Measurements from ENCODE around the gene GAPVD1.

GAPVD1 gene

DNA sequence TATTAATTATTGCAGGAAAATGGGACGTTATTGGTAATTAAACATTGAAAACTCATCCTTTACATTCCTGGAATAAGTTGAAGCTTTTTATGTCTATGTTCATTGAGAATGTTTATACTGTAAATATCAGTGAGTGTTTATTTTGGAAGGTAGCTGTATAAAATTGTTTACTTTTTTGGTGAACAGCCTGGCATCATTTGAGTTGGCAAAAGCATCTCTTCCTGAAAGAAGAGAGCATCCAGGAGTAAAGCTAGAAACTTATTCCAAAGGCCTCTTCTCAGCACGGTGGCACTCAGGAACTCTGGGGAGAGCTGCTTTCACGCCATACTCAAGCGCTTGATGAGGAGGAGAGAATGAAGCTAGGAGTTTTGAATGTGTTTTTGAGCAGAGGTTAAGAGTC, 79.9 kb downstream of the GAPVD1 start:
- Histone ChIP-seq H3K4me3 (ENCODE audit: low read depth, low read length) (no peak overlapping the region), H3K27ac (ENCODE audit: low read depth, low read length) (no peak overlapping the region), H2BK5ac (ENCODE audit: low read depth, low read length, poor library complexity) (no peak overlapping the region), H4K91ac (ENCODE audit: low read depth, low read length) (no peak overlapping the region), H3K4me2 (ENCODE audit: low read length) (no peak overlapping the region), H3K14ac (ENCODE audit: low read length) (no peak overlapping the region), H2BK12ac (ENCODE audit: low read length) (no peak overlapping the region), H4K12ac (ENCODE audit: low read depth, low read length) (no peak overlapping the region), H3K9ac (ENCODE audit: low read length) (no peak overlapping the region), H2AK5ac (ENCODE audit: low read length) (no peak overlapping the region), H2AFZ (ENCODE audit: insufficient read depth, low read length, poor library complexity) (no peak overlapping the region), H3K36me3 (ENCODE audit: control insufficient read depth in 1 of 2, insufficient read depth in 2 of 2, low read length in 2 of 2) (peaks cover 15 to 25% of the 10 kb centered on the region in 2 experiments), H3K4me1 (ENCODE audit: control insufficient read depth in 1 of 2, insufficient read depth in 2 of 2, low read length in 2 of 2) (no peaks in the 10 kb centered on the region), H3K79me1 (ENCODE audit: low read length) (no peaks in the 10 kb centered on the region), H2BK120ac (ENCODE audit: insufficient read depth, low read length, poor library complexity) (no peak overlapping the region), H3K9me3 (ENCODE audit: insufficient read depth, low read depth, low read length) (no peaks in the 10 kb centered on the region), H3K79me2 (ENCODE audit: control insufficient read depth, insufficient read depth, low read length, poor library complexity) (no peaks in the 10 kb centered on the region), H3K4ac (ENCODE audit: low read depth, low read length) (no peak overlapping the region), H3K23ac (ENCODE audit: low read length) (no peak overlapping the region), H4K8ac (ENCODE audit: low read depth, low read length) (no peak overlapping the region), H3K18ac (ENCODE audit: low read length) (no peak overlapping the region), H3K27me3 (ENCODE audit: insufficient read depth, low read length) (no peaks in the 10 kb centered on the region)
- no CpG with 5 or more reads among the region's 4 CpGs for WGBS (ENCODE audit: extremely low coverage, insufficient coverage, insufficient read length)
- no peak for DNase-seq

- Histone ChIP-seq H3K4ac (ENCODE audit: low read depth, low read length) (no peak overlapping the region), H2AK5ac (ENCODE audit: low read length) (no peak overlapping the region), H4K91ac (ENCODE audit: low read depth, low read length) (no peak overlapping the region), H4K8ac (ENCODE audit: low read depth, low read length) (no peak overlapping the region), H2BK12ac (ENCODE audit: low read length) (no peak overlapping the region), H4K12ac (ENCODE audit: low read depth, low read length) (no peak overlapping the region), H3K36me3 (ENCODE audit: control insufficient read depth in 1 of 2, insufficient read depth in 2 of 2, low read length in 2 of 2) (peaks cover 18 to 24% of the 10 kb centered on the region in 2 experiments), H3K9ac (ENCODE audit: low read length) (no peak overlapping the region), H2AFZ (ENCODE audit: insufficient read depth, low read length, poor library complexity) (no peak overlapping the region), H3K4me2 (ENCODE audit: low read length) (no peak overlapping the region), H3K27me3 (ENCODE audit: insufficient read depth, low read length) (no peaks in the 10 kb centered on the region), H3K23ac (ENCODE audit: low read length) (no peak overlapping the region), H2BK120ac (ENCODE audit: insufficient read depth, low read length, poor library complexity) (no peak overlapping the region), H3K14ac (ENCODE audit: low read length) (no peak overlapping the region), H3K79me1 (ENCODE audit: low read length) (no peaks in the 10 kb centered on the region), H3K4me3 (ENCODE audit: low read depth, low read length) (no peak overlapping the region), H3K9me3 (ENCODE audit: insufficient read depth, low read depth, low read length) (no peaks in the 10 kb centered on the region), H3K27ac (ENCODE audit: low read depth, low read length) (no peak overlapping the region), H2BK5ac (ENCODE audit: low read depth, low read length, poor library complexity) (no peak overlapping the region), H3K79me2 (ENCODE audit: control insufficient read depth, insufficient read depth, low read length, poor library complexity) (no peaks in the 10 kb centered on the region), H3K18ac (ENCODE audit: low read length) (no peak overlapping the region), H3K4me1 (ENCODE audit: control insufficient read depth in 1 of 2, insufficient read depth in 2 of 2, low read length in 2 of 2) (no peaks in the 10 kb centered on the region)
- no peak for DNase-seq
- WGBS (ENCODE audit: extremely low coverage, insufficient coverage, insufficient read length), result no CpG with 5 or more reads among the region's 3 CpGs
These were observed 82.1 kb downstream of the GAPVD1 start for GRCh38 chr9:125343518-125344275.

DNA sequence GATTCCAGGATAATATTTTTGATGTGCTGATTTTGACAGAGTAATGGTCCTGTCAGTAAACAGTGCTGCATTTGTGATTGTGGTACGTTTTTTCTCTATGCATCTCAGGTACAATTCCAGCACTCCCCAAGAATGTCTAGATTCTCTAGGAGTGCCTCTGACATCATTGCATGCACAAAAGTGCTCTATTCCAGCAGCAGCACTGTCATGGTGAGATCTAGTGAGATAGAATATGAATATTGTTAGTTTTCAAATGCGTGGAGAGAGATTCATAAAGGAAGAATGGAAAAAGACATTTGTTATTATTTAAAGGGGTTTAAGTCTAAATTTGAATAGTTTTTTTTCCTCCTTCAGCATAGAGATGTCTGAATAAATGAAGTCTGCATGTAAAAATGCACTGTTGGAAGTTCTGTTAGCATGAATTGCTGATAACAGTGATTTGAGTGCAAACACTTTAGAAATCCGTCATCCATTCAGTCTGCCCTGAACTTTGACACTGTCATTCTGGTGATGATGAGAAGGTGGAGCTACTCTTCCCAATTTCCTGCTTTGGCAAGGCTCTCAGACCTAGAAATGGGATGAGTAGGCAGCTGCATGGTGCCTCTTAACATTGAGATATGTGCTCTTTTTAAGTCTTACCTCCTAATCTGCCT, 84.6 kb downstream of the GAPVD1 start:
- Histone ChIP-seq H3K27me3 (ENCODE audit: insufficient read depth, low read length) (no peaks in the 10 kb centered on the region), H3K9ac (ENCODE audit: low read length) (no peak overlapping the region), H2BK12ac (ENCODE audit: low read length) (no peak overlapping the region), H2BK120ac (ENCODE audit: insufficient read depth, low read length, poor library complexity) (no peak overlapping the region), H2AK5ac (ENCODE audit: low read length) (no peak overlapping the region), H3K18ac (ENCODE audit: low read length) (no peak overlapping the region), H3K9me3 (ENCODE audit: insufficient read depth, low read depth, low read length) (no peaks in the 10 kb centered on the region), H3K4ac (ENCODE audit: low read depth, low read length) (no peak overlapping the region), H3K4me2 (ENCODE audit: low read length) (no peak overlapping the region), H3K27ac (ENCODE audit: low read depth, low read length) (no peak overlapping the region), H3K4me3 (ENCODE audit: low read depth, low read length) (no peak overlapping the region), H4K8ac (ENCODE audit: low read depth, low read length) (no peak overlapping the region), H4K91ac (ENCODE audit: low read depth, low read length) (no peak overlapping the region), H4K12ac (ENCODE audit: low read depth, low read length) (no peak overlapping the region), H3K23ac (ENCODE audit: low read length) (no peak overlapping the region), H3K36me3 (ENCODE audit: control insufficient read depth in 1 of 2, insufficient read depth in 2 of 2, low read length in 2 of 2) (peaks cover 15 to 38% of the 10 kb centered on the region in 2 experiments), H3K79me2 (ENCODE audit: control insufficient read depth, insufficient read depth, low read length, poor library complexity) (no peaks in the 10 kb centered on the region), H3K14ac (ENCODE audit: low read length) (no peak overlapping the region), H2BK5ac (ENCODE audit: low read depth, low read length, poor library complexity) (no peak overlapping the region), H3K79me1 (ENCODE audit: low read length) (no peaks in the 10 kb centered on the region), H3K4me1 (ENCODE audit: control insufficient read depth in 1 of 2, insufficient read depth in 2 of 2, low read length in 2 of 2) (no peaks in the 10 kb centered on the region), H2AFZ (ENCODE audit: insufficient read depth, low read length, poor library complexity) (no peak overlapping the region)
- no CpG with 5 or more reads among the region's 3 CpGs for WGBS (ENCODE audit: extremely low coverage, insufficient coverage, insufficient read length)
- no peak for DNase-seq

DNA sequence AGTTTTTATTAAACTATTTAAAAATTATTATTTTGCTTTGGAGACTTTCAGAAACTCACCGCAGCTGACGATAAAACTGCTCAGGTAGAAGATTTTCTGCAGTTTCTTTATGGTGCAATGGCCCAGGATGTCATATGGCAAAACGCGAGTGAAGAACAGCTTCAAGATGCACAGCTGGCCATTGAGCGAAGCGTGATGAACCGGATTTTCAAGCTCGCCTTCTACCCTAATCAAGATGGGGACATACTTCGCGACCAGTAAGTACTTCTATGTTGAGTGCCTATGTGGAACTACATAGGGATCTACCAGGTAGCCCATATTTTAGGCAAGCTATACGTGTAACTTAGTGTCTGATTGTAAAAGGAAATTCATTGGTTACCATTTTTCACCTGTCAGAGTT, 94.0 kb downstream of the GAPVD1 start:
- Histone ChIP-seq H2BK5ac (ENCODE audit: low read depth, low read length, poor library complexity) (no peak overlapping the region), H2AK5ac (ENCODE audit: low read length) (no peak overlapping the region)

More for the DNA sequence above, 94.0 kb downstream of the GAPVD1 start:
- H2BK120ac ChIP-seq (ENCODE audit: insufficient read depth, low read length, poor library complexity), result no peak overlapping the region
- H3K4me1 ChIP-seq (ENCODE audit: control insufficient read depth in 1 of 2, insufficient read depth in 2 of 2, low read length in 2 of 2), result no peaks in the 10 kb centered on the region
- no peak overlapping the region for H2AFZ ChIP-seq (ENCODE audit: insufficient read depth, low read length, poor library complexity)
- H3K4ac ChIP-seq (ENCODE audit: low read depth, low read length), result no peak overlapping the region
- H3K9ac ChIP-seq (ENCODE audit: low read length), result no peak overlapping the region
- no peaks in the 10 kb centered on the region for H3K79me1 ChIP-seq (ENCODE audit: low read length)
- peaks cover 25 to 46% of the 10 kb centered on the region in 2 experiments for H3K36me3 ChIP-seq (ENCODE audit: control insufficient read depth in 1 of 2, insufficient read depth in 2 of 2, low read length in 2 of 2)
- no peak overlapping the region for H4K91ac ChIP-seq (ENCODE audit: low read depth, low read length)
- H3K4me2 ChIP-seq (ENCODE audit: low read length), result no peak overlapping the region
- no peaks in the 10 kb centered on the region for H3K27me3 ChIP-seq (ENCODE audit: insufficient read depth, low read length)
- H3K27ac ChIP-seq (ENCODE audit: low read depth, low read length), result no peak overlapping the region
- no peak overlapping the region for H4K8ac ChIP-seq (ENCODE audit: low read depth, low read length)
- WGBS (ENCODE audit: extremely low coverage, insufficient coverage, insufficient read length), result no CpG with 5 or more reads among the region's 11 CpGs
- H3K18ac ChIP-seq (ENCODE audit: low read length), result no peak overlapping the region
- DNase-seq, result peak; percentile 77 to 88
- no peak overlapping the region for H3K14ac ChIP-seq (ENCODE audit: low read length)
- H4K12ac ChIP-seq (ENCODE audit: low read depth, low read length), result no peak overlapping the region
- no peak overlapping the region for H2BK12ac ChIP-seq (ENCODE audit: low read length)
- H3K4me3 ChIP-seq (ENCODE audit: low read depth, low read length), result no peak overlapping the region
- H3K9me3 ChIP-seq (ENCODE audit: insufficient read depth, low read depth, low read length), result peaks cover 6% of the 10 kb centered on the region
- H3K23ac ChIP-seq (ENCODE audit: low read length), result no peak overlapping the region
- no peaks in the 10 kb centered on the region for H3K79me2 ChIP-seq (ENCODE audit: control insufficient read depth, insufficient read depth, low read length, poor library complexity)
